ENCODE results near the gene MAT2A.

The MAT2A gene

GRCh38 chr2:85538507-85539360, at the start of gene MAT2A:
MAT2A (plus strand) TSS chr2:85539168; CDS start chr2:85539288, 120 bp downstream.
- peak; percentile 88 to 92 for DNase-seq

GRCh38 chr2:85490861-85491755, 47.9 kb upstream of the MAT2A start:
- no peak for DNase-seq

- no peak for DNase-seq
Measured at GRCh38 chr2:85496436-85496835, 42.5 kb upstream of the MAT2A start.

- DNase-seq = no peak
Measured at GRCh38 chr2:85497944-85498630, 40.9 kb upstream of the MAT2A start.

GRCh38 chr2:85501248-85501647, 37.7 kb upstream of the MAT2A start:
- DNase-seq = no peak

- DNase-seq = no peak
Measured at GRCh38 chr2:85502720-85503119, 36.2 kb upstream of the MAT2A start.

GRCh38 chr2:85503168-85503850, 35.7 kb upstream of the MAT2A start:
- DNase-seq = no peak

- no peak for DNase-seq
Measured at GRCh38 chr2:85503851-85504777, 34.9 kb upstream of the MAT2A start.

- DNase-seq = no peak
Measured at GRCh38 chr2:85504778-85505261, 34.1 kb upstream of the MAT2A start.

- no peak for DNase-seq
Measured at GRCh38 chr2:85505551-85506238, 33.3 kb upstream of the MAT2A start.

- DNase-seq = no peak
Measured at GRCh38 chr2:85506768-85507181, 32.2 kb upstream of the MAT2A start.

- DNase-seq = no peak
Measured at GRCh38 chr2:85511008-85511811, 27.8 kb upstream of the MAT2A start.

- DNase-seq = no peak
Measured at GRCh38 chr2:85514323-85514722, 24.6 kb upstream of the MAT2A start.

GRCh38 chr2:85516653-85517389, 22.1 kb upstream of the MAT2A start:
- DNase-seq = no peak

GRCh38 chr2:85522090-85522647, 16.8 kb upstream of the MAT2A start:
- no peak for DNase-seq

- DNase-seq = no peak
Measured at GRCh38 chr2:85523062-85523902, 15.7 kb upstream of the MAT2A start.

GRCh38 chr2:85523903-85524335, 15.0 kb upstream of the MAT2A start:
- no peak for DNase-seq

Measured in activated CD4-positive, alpha-beta T cell treated with anti-CD3 and anti-CD28 coated beads for 4 hours (primary cell).